Pancreas (tissue), 10 donors: ENCODE measurements around the gene NHSL1. TPM values are rescaled to one million over a fixed set of nuclear protein-coding genes. Genes with fewer than 3 reads are reported as not detected.

ENCODE experiments used
- ATAC-seq, 4 donors: fragments of 200-7000 bp; cut with Tn5 transposase; one replicate each; pipeline versions ENCODE4 v1.8.0 to v1.9.1; 2020; ENCODE audit warnings: mild to moderate bottlenecking in 4 of 4, moderate library complexity in 4 of 4
- DNase-seq, 6 donors: peaks; one replicate each; pipeline ENCODE4 v3.0.0-alpha.2; 2020
- FAIRE-seq: peaks from 2 replicates; lab custom pipeline; 2012; peaks lifted over from hg19 to GRCh38; lab: Jason Lieb, UNC
- H3K27ac ChIP-seq, 4 donors: fragments of 200-600 bp; sonication (generic); 1 replicate in 3 of 4; 2 replicates in 1 of 4; pipeline versions ENCODE4 v1.5.0 to v1.8.0; 2020
- H3K27me3 ChIP-seq, 4 donors: fragments of 200-600 bp; one replicate each; pipeline ENCODE4 v1.8.0; 2021
- H3K36me3 ChIP-seq, 3 donors: fragments of 200-600 bp; sonication (generic) in 1 of 3; one replicate each; pipeline versions ENCODE4 v1.5.0 to v1.8.0; 2020 to 2021
- H3K4me1 ChIP-seq, 3 donors: fragments of 200-600 bp; one replicate each; pipeline ENCODE4 v1.8.0; 2021
- H3K4me3 ChIP-seq, 4 donors: fragments of 200-600 bp; sonication (generic) in 2 of 4; one replicate each; pipeline versions ENCODE4 v1.5.0 to v1.8.0; 2020 to 2021
- H3K9me3 ChIP-seq, 4 donors: fragments of 200-600 bp; one replicate each; pipeline ENCODE4 v1.8.0; 2021
- WGBS, 2 donors: extraction: QIAGEN DNeasy Blood & Tissue Kit; methylation state at CpG; one replicate each; pipeline ENCODE4 v1.1.7; 2013; 5-methylcytosine and 5-hydroxymethylcytosine counted together
- intact Hi-C, 3 donors: fragments of 100-400 bp; cut with DNase I; formaldehyde crosslinking; loops; one replicate each; pipeline versions ENCODE4 v1.11.1 to v1.14.2; 2022
- polyA plus RNA-seq, 2 donors: library from polyadenylated mRNA; stranded (reverse); fragments of 200-250 nt; gene quantifications; one replicate each; pipeline ENCODE4 v1.2.3, GENCODE V29; 2013
- total RNA-seq, 6 donors: library from RNA; stranded (reverse); fragmentation: NEBNext Ultra II Directional in 4 of 6; extraction: Animal tissue kit (Norgen Biotek cat#: 25700) in 4 of 6; gene quantifications; one replicate each; pipeline versions ENCODE4 v1.2.1 to v1.2.4, GENCODE V29; 2021 to 2023
- TF ChIP-seq, protein P1 (sequence below), 4 donors: fragments of 200-600 bp; sonication (generic) in 3 of 4; IDR thresholded peaks; one replicate each; pipeline versions ENCODE4 v1.5.0 to v1.8.0; 2021; ENCODE audit warnings: antibody characterized with exemption in 4 of 4
- donor health status: healthy with polysubstance abuse.
- donor health status: DM: no; HTN: no; CAD: no; lungs with moderate emphysema.
- donor health status: DM: no; HTN: no; CAD: no.
- donor health status: control.
- donor health status: control.
- donor health status: Bipolar disorder and iron deficiency.
- donor health status: DM: yes; HTN: yes; CAD: no.
- donor health status: DM: no; HTN: no; CAD: no.
- donor health status: DM: no; HTN: no; CAD: no.
- donor health status: DM: yes; HTN: yes; CAD: no.

NHSL1 gene
- total and polyA plus RNA-seq, 8 donors: 3.5 to 16.3 (median 8.9) TPM

DNA sequence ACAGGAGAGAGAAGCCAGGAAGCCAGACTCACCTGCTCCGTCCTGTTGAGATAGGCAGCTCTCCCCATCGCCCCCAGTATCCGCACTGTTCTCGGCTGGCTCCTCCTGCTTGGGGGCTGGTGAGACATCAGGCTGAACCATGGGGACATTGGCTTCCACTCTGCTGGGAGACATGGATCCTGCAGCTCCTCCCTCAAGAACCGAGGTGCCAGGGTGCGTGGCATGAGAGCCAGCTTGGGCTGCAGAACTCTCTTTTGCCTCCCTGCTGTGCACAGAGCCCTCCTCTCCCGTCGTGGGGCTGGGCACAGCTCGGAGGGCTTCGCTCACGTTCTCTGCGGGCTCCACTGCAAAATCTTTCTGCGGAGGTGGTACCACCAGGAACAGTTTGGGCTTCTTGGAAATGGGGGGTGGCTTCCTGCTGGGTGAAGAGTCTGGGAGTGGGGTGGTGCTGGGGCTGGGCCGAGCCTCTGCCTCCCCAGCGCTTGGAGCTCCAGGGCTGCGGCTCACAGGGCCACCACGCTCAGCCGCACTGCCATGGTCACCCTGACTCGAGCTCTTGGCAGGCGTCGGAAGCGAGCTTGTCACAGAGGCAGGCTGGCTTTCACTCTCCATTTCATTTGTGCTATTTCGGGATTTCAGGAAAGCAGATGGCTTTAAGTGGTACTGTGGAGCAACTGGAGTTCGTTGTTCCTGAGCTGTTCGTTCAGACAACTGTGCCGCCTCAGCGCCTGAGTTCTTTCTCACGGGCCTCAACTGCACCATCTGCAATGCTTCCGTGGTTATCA, 68.7 kb downstream of the NHSL1 start:
- no peaks in the 10 kb centered on the region for H3K27me3 ChIP-seq
- no peak for FAIRE-seq
- H3K27ac ChIP-seq: no peak overlapping the region
- no peak for DNase-seq
- intact Hi-C loops: loop anchor here in 2 of 3 donors (5.0 to 10.0 kb wide), 3 partner anchors 82 to 164 kb away; no protein-coding TSS in a partner anchor
- TF ChIP-seq, protein P1, sequence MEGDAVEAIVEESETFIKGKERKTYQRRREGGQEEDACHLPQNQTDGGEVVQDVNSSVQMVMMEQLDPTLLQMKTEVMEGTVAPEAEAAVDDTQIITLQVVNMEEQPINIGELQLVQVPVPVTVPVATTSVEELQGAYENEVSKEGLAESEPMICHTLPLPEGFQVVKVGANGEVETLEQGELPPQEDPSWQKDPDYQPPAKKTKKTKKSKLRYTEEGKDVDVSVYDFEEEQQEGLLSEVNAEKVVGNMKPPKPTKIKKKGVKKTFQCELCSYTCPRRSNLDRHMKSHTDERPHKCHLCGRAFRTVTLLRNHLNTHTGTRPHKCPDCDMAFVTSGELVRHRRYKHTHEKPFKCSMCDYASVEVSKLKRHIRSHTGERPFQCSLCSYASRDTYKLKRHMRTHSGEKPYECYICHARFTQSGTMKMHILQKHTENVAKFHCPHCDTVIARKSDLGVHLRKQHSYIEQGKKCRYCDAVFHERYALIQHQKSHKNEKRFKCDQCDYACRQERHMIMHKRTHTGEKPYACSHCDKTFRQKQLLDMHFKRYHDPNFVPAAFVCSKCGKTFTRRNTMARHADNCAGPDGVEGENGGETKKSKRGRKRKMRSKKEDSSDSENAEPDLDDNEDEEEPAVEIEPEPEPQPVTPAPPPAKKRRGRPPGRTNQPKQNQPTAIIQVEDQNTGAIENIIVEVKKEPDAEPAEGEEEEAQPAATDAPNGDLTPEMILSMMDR (IDR thresholded peaks at IDR 0.05): no peak
- peaks cover 0 to 17% (median 0%) of the 10 kb centered on the region in 3 donors for H3K36me3 ChIP-seq
- H3K4me1 ChIP-seq: no peaks in the 10 kb centered on the region
- no peaks in the 10 kb centered on the region for H3K9me3 ChIP-seq
- peak in 2 of 4 donors; percentile 39 to 43 for ATAC-seq
- no peak overlapping the region for H3K4me3 ChIP-seq
- WGBS, 2 donors: 89 to 90% methylated on average over 28 to 29 of the region's 29 CpGs

DNA sequence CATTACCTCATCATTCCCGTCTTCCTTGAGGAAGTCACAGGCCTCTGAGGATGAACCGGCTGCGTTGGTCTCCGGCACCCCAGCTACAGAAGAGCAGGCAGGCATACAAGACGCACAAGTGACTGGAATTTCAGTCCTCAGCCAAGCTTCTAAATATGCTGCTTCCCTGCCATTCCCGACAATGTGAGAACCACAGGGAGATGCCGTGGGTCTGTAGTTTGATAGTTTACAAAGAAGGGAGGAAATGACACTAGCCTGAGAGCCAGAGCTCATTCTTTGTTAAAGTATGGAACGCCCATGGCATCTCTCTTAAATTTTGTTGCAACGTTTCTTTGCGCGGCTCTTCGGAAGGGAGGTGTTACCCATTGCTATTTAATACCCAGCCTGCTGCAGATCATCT, 69.5 kb downstream of the NHSL1 start:
- 84 to 85% methylated on average over 12 of the region's 12 CpGs for WGBS, 2 donors
- Histone ChIP-seq H3K27me3 (no peaks in the 10 kb centered on the region), H3K36me3 (peaks cover 0 to 17% (median 0%) of the 10 kb centered on the region in 3 donors), H3K9me3 (no peaks in the 10 kb centered on the region), H3K4me3 (no peak overlapping the region), H3K27ac (no peak overlapping the region), H3K4me1 (no peaks in the 10 kb centered on the region)
- TF ChIP-seq, protein P1 (IDR thresholded peaks at IDR 0.05): no peak
- ATAC-seq (no peak), DNase-seq (no peak), FAIRE-seq (no peak)
- intact Hi-C loops: loop anchor here in 2 of 3 donors (5.0 to 10.0 kb wide), 4 partner anchors 83 to 315 kb away; no protein-coding TSS in a partner anchor

DNA sequence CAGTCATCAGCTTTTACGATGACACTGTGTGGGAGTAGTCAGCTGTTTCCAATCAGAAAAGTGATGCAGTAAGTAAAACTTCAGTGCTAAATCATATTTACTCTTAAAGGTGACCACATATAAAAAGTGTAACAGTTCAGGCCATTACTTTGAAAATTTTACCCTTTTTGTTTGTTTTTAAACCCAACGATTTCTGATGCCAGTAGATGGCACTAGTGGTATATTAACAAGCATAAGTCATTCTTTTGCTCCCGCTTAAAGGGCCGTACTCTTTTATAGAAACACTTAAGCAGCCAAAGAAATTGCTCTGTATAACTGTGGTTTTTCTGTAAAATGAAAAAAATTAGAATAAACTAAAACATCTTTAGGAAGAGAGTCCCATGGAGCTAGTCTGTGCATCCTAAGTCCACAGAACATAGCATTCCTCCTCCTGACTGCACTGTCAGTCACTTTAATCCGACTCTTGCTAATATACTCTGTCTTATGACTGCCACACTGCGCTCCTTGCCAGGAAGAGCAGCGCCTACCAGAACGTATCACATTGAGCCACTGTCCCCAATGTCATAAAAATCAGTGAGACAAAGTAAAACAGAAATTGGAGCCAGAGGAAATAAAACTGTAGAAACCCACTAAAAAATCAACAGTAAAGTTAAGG, 70.2 kb downstream of the NHSL1 start:
- TF ChIP-seq, protein P1 (IDR thresholded peaks at IDR 0.05): peak in 3 of 4 donors; percentile 39 to 44 (median 44)
- intact Hi-C loops: loop anchor here in 1 of 3 donors (10.0 kb wide), 1 partner anchor 314 kb away; no protein-coding TSS in a partner anchor
- Histone ChIP-seq H3K27ac (no peak overlapping the region), H3K4me3 (no peak overlapping the region), H3K9me3 (no peaks in the 10 kb centered on the region), H3K4me1 (no peaks in the 10 kb centered on the region), H3K36me3 (peaks cover 0 to 17% (median 0%) of the 10 kb centered on the region in 3 donors), H3K27me3 (no peaks in the 10 kb centered on the region)
- DNase-seq (no peak), FAIRE-seq (peak; percentile 53), ATAC-seq (peak; percentile 67 to 84 (median 78))
- WGBS, 2 donors: 31 to 38% methylated on average over 8 of the region's 8 CpGs

DNA sequence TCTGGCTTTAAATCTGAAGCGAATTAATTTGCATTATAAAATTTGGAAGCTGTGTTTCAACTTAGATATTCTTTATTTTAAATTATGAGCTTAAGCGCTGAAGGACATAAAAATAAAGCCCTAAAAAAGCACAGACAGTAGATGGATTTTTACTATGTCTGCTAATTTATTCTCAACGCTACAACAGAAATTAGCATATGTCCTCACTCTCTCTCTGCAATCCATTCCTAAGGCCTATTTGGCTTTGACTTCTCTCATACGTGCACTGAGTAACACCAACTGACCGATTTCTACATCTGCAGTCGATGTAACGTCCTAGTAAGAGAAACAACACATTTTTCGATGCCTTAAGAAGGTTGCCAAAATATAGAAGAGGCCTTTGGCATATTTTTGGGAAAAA, 71.6 kb downstream of the NHSL1 start:
- no peaks in the 10 kb centered on the region for H3K27me3 ChIP-seq
- no peak for DNase-seq
- H3K27ac ChIP-seq: no peak overlapping the region
- ATAC-seq: no peak
- H3K4me3 ChIP-seq: no peak overlapping the region
- H3K36me3 ChIP-seq: peaks cover 0 to 7% (median 0%) of the 10 kb centered on the region in 3 donors
- no peak for FAIRE-seq
- intact Hi-C loops: loop anchor here in 1 of 3 donors (10.0 kb wide), 1 partner anchor 313 kb away; no protein-coding TSS in a partner anchor
- no peaks in the 10 kb centered on the region for H3K4me1 ChIP-seq
- 86 to 88% methylated on average over 8 of the region's 8 CpGs for WGBS, 2 donors
- TF ChIP-seq, protein P1 (IDR thresholded peaks at IDR 0.05): no peak
- no peaks in the 10 kb centered on the region for H3K9me3 ChIP-seq
